Tibial nerve (tissue), 4 donors: ENCODE data around the gene RNASEH2B.

Experiments
- EP300 ChIP-seq, 2 donors: sonication (generic); formaldehyde crosslinking; IDR thresholded peaks; one replicate each; pipeline ENCODE4 v1.6.1; 2017; ENCODE audit warnings: antibody characterized with exemption in 2 of 2, mild to moderate bottlenecking in 1 of 2
- POLR2A ChIP-seq, 2 donors: fragments of 450-650 bp; IDR thresholded peaks; one replicate each; pipeline ENCODE4 v1.6.1; 2017; ENCODE audit warnings: antibody characterized with exemption in 2 of 2, mild to moderate bottlenecking in 2 of 2, moderate library complexity in 2 of 2
- TF ChIP-seq, protein P1 (sequence below), 5 experiments: fragments of 200-600 bp in 3 of 5; fragments of 450-650 bp in 2 of 5; sonication (generic) in 3 of 5; IDR thresholded peaks; one replicate each; pipeline ENCODE4 v1.5.1; 2016 to 2019; ENCODE audit warnings: antibody characterized with exemption in 5 of 5, mild to moderate bottlenecking in 3 of 5, moderate library complexity in 2 of 5

GRCh38 chr13:50866817-50867636, 42.6 kb upstream of the RNASEH2B start:
- TF ChIP-seq, protein P1, sequence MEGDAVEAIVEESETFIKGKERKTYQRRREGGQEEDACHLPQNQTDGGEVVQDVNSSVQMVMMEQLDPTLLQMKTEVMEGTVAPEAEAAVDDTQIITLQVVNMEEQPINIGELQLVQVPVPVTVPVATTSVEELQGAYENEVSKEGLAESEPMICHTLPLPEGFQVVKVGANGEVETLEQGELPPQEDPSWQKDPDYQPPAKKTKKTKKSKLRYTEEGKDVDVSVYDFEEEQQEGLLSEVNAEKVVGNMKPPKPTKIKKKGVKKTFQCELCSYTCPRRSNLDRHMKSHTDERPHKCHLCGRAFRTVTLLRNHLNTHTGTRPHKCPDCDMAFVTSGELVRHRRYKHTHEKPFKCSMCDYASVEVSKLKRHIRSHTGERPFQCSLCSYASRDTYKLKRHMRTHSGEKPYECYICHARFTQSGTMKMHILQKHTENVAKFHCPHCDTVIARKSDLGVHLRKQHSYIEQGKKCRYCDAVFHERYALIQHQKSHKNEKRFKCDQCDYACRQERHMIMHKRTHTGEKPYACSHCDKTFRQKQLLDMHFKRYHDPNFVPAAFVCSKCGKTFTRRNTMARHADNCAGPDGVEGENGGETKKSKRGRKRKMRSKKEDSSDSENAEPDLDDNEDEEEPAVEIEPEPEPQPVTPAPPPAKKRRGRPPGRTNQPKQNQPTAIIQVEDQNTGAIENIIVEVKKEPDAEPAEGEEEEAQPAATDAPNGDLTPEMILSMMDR (IDR thresholded peaks at IDR 0.05): no peak
- no peak for TF ChIP-seq POLR2A (IDR thresholded peaks at IDR 0.05)
- no peak for TF ChIP-seq EP300 (IDR thresholded peaks at IDR 0.05)
